Measurements from ENCODE around the gene ZNF536.

The ZNF536 gene

GRCh38 chr19:30357580-30357954 lies 14.6 kb upstream of the ZNF536 start:
- H3K4me3 ChIP-seq (replicated peaks; ENCODE audit: insufficient read depth, low read length): no peak overlapping the region
- TF ChIP-seq POLR2AphosphoS5 (IDR thresholded peaks at IDR 0.05; ENCODE audit: low read depth) (no peak), SPI1 (IDR thresholded peaks at IDR 0.05; ENCODE audit: borderline replicate concordance, low read depth) (no peak), GABPA (IDR thresholded peaks at IDR 0.05; ENCODE audit: low read depth) (no peak), REST (IDR thresholded peaks at IDR 0.05; ENCODE audit: insufficient replicate concordance, low read depth) (no peak), CTCF (IDR thresholded peaks at IDR 0.05; ENCODE audit: insufficient read depth, low read length) (no peak)
- H3K27me3 ChIP-seq (ENCODE audit: insufficient read depth, poor library complexity, severe bottlenecking): peaks cover 5% of the 10 kb centered on the region
- H3K27ac ChIP-seq (replicated peaks): no peak overlapping the region
- DNase-seq (ENCODE audit: low read depth in 1 of 2, low spot score in 1 of 2): no peak

- Histone ChIP-seq H3K4me3 (replicated peaks; ENCODE audit: insufficient read depth, low read length) (no peak overlapping the region), H3K27ac (replicated peaks) (no peak overlapping the region), H3K27me3 (ENCODE audit: insufficient read depth, poor library complexity, severe bottlenecking) (peaks cover 5% of the 10 kb centered on the region)
- TF ChIP-seq POLR2AphosphoS5 (IDR thresholded peaks at IDR 0.05; ENCODE audit: low read depth) (no peak), CTCF (IDR thresholded peaks at IDR 0.05; ENCODE audit: insufficient read depth, low read length) (no peak), REST (IDR thresholded peaks at IDR 0.05; ENCODE audit: insufficient replicate concordance, low read depth) (no peak), SPI1 (IDR thresholded peaks at IDR 0.05; ENCODE audit: borderline replicate concordance, low read depth) (no peak)
- DNase-seq (ENCODE audit: low read depth in 1 of 2, low spot score in 1 of 2): no peak
These were observed 13.9 kb upstream of the ZNF536 start for GRCh38 chr19:30358319-30358718.

GRCh38 chr19:30358821-30359580 lies 13.2 kb upstream of the ZNF536 start:
- no peak overlapping the region for H3K4me3 ChIP-seq (replicated peaks; ENCODE audit: insufficient read depth, low read length)
- no peak overlapping the region for H3K27ac ChIP-seq (replicated peaks)
- no peak for TF ChIP-seq SPI1 (IDR thresholded peaks at IDR 0.05; ENCODE audit: borderline replicate concordance, low read depth)
- TF ChIP-seq CTCF (IDR thresholded peaks at IDR 0.05; ENCODE audit: insufficient read depth, low read length): no peak
- TF ChIP-seq GABPA (IDR thresholded peaks at IDR 0.05; ENCODE audit: low read depth): no peak
- no peak for TF ChIP-seq REST (IDR thresholded peaks at IDR 0.05; ENCODE audit: insufficient replicate concordance, low read depth)
- no peak for DNase-seq (ENCODE audit: low read depth in 1 of 2, low spot score in 1 of 2)
- peaks cover 5% of the 10 kb centered on the region for H3K27me3 ChIP-seq (ENCODE audit: insufficient read depth, poor library complexity, severe bottlenecking)

Data from HL-60 (cell line).